HUES64 (cell line): ENCODE results near the gene GALNS.

Source experiments
- H3K27ac ChIP-seq: 2 replicates; pipeline ENCODE4 v1.7.0; 2013; ENCODE audit warnings: low read depth, low read length, inconsistent platforms
- H3K27me3 ChIP-seq: 2 replicates; pipeline ENCODE4 v1.6.1; 2013; ENCODE audit warnings: mild to moderate bottlenecking, low read length; ENCODE audit not compliant: insufficient read depth
- H3K36me3 ChIP-seq: 2 replicates; pipeline ENCODE4 v1.6.1; 2013; ENCODE audit warnings: mild to moderate bottlenecking, low read length; ENCODE audit not compliant: insufficient read depth
- H3K4me1 ChIP-seq: 2 replicates; pipeline ENCODE4 v1.6.1; 2013; ENCODE audit warnings: mild to moderate bottlenecking, low read length, moderate library complexity; ENCODE audit not compliant: insufficient read depth
- H3K4me3 ChIP-seq: 2 replicates; pipeline ENCODE4 v1.5.1; 2013; ENCODE audit warnings: mild to moderate bottlenecking, low read length, moderate library complexity
- H3K9ac ChIP-seq: 2 replicates; pipeline ENCODE4 v1.6.1; 2013; ENCODE audit warnings: mild to moderate bottlenecking, low read depth, low read length
- H3K9me3 ChIP-seq: 2 replicates; pipeline ENCODE4 v1.6.1; 2013; ENCODE audit warnings: low read depth, low read length; ENCODE audit not compliant: insufficient read depth
- WGBS: fragments of 150-250, 120-280 bp; methylation state at CpG from one replicate; pipeline ENCODE4 v1.1.7; 2013; ENCODE audit warnings: missing lambda C conversion rate; 5-methylcytosine and 5-hydroxymethylcytosine counted together

Gene GALNS

GRCh38 chr16:88871349-88871702 is 14.6 kb upstream of the GALNS start:
- no peaks in the 10 kb centered on the region for H3K36me3 ChIP-seq
- H3K9ac ChIP-seq: no peak overlapping the region
- WGBS: 86% methylated on average over 8 of the region's 8 CpGs
- no peaks in the 10 kb centered on the region for H3K4me1 ChIP-seq
- H3K27ac ChIP-seq: no peak overlapping the region
- no peaks in the 10 kb centered on the region for H3K27me3 ChIP-seq
- H3K4me3 ChIP-seq: no peak overlapping the region
- no peaks in the 10 kb centered on the region for H3K9me3 ChIP-seq

GRCh38 chr16:88870608-88871348 is 14.0 kb upstream of the GALNS start:
- Histone ChIP-seq H3K4me3 (no peak overlapping the region), H3K9me3 (no peaks in the 10 kb centered on the region), H3K9ac (no peak overlapping the region), H3K27ac (no peak overlapping the region), H3K36me3 (no peaks in the 10 kb centered on the region), H3K4me1 (no peaks in the 10 kb centered on the region), H3K27me3 (no peaks in the 10 kb centered on the region)
- WGBS: 87% methylated on average over 37 of the region's 37 CpGs

DNA sequence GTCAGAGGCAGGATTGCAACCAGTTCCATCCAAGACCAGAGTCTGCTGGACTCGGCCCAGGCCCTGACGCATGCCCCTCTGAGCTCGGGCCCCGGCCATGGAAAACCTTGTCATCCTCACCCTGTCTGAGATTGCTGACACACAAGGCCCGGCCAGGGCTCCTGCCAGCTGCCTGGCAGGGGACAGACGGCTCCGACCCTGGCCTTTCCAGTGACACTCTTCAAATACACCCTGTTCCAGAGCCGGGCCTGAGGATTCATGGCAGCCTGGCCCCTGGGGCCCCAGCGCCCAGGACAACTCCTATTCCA is 12.9 kb upstream of the GALNS start:
- no peak overlapping the region for H3K9ac ChIP-seq
- WGBS: 94% methylated on average over 9 of the region's 9 CpGs
- H3K4me1 ChIP-seq: no peaks in the 10 kb centered on the region
- no peaks in the 10 kb centered on the region for H3K27me3 ChIP-seq
- no peak overlapping the region for H3K4me3 ChIP-seq
- no peak overlapping the region for H3K27ac ChIP-seq
- no peaks in the 10 kb centered on the region for H3K36me3 ChIP-seq
- no peaks in the 10 kb centered on the region for H3K9me3 ChIP-seq

GRCh38 chr16:88868974-88869672 is 12.4 kb upstream of the GALNS start:
- Histone ChIP-seq H3K4me1 (no peaks in the 10 kb centered on the region), H3K36me3 (no peaks in the 10 kb centered on the region), H3K27me3 (no peaks in the 10 kb centered on the region), H3K4me3 (no peak overlapping the region), H3K9me3 (no peaks in the 10 kb centered on the region), H3K9ac (no peak overlapping the region), H3K27ac (no peak overlapping the region)
- 92% methylated on average over 27 of the region's 27 CpGs for WGBS

- 93% methylated on average over 24 of the region's 24 CpGs for WGBS
- Histone ChIP-seq H3K4me3 (no peak overlapping the region), H3K9me3 (no peaks in the 10 kb centered on the region), H3K27me3 (no peaks in the 10 kb centered on the region), H3K4me1 (no peaks in the 10 kb centered on the region), H3K27ac (no peak overlapping the region), H3K36me3 (0 out of 2 replicates have a peak, but pooled peaks cover 3% of the 10 kb centered on the region), H3K9ac (no peak overlapping the region)
Observed at GRCh38 chr16:88867581-88868246, 11.0 kb upstream of the GALNS start.

GRCh38 chr16:88866151-88866920 is 9.6 kb upstream of the GALNS start, which contains the start of gene PABPN1L:
Gene PABPN1L, minus strand, starts transcription at chr16:88866660. Its CDS starts 54 bp downstream, at chr16:88866606.
- Histone ChIP-seq H3K9me3 (no peaks in the 10 kb centered on the region), H3K36me3 (peaks cover 17% of the 10 kb centered on the region; the same call in 1 of the 2 replicates), H3K27ac (no peak within 1 kb of the TSS), H3K27me3 (no peaks in the 10 kb centered on the region), H3K9ac (no peak within 1 kb of the TSS), H3K4me1 (no peaks in the 10 kb centered on the region), H3K4me3 (no peak within 1 kb of the TSS)
- 88% methylated on average over 20 of the region's 20 CpGs for WGBS

- Histone ChIP-seq H3K4me3 (no peak overlapping the region), H3K27me3 (no peaks in the 10 kb centered on the region), H3K4me1 (no peaks in the 10 kb centered on the region), H3K9ac (no peak overlapping the region), H3K36me3 (peaks cover 23% of the 10 kb centered on the region), H3K9me3 (no peaks in the 10 kb centered on the region), H3K27ac (no peak overlapping the region)
- 91% methylated on average over 15 of the region's 15 CpGs for WGBS
Observed at GRCh38 chr16:88865742-88866141, 9.0 kb upstream of the GALNS start.

- no peaks in the 10 kb centered on the region for H3K27me3 ChIP-seq
Observed at GRCh38 chr16:88865310-88865709, 8.6 kb upstream of the GALNS start.

GRCh38 chr16:88864521-88864920 is 7.8 kb upstream of the GALNS start:
- Histone ChIP-seq H3K4me3 (no peak overlapping the region), H3K9ac (no peak overlapping the region), H3K4me1 (no peaks in the 10 kb centered on the region), H3K27me3 (no peaks in the 10 kb centered on the region), H3K27ac (no peak overlapping the region), H3K9me3 (no peaks in the 10 kb centered on the region), H3K36me3 (peaks cover 35% of the 10 kb centered on the region)
- 89% methylated on average over 18 of the region's 18 CpGs for WGBS

More at GRCh38 chr16:88865310-88865709, 8.6 kb upstream of the GALNS start:
- no peaks in the 10 kb centered on the region for H3K9me3 ChIP-seq
- H3K4me1 ChIP-seq: no peaks in the 10 kb centered on the region
- H3K9ac ChIP-seq: no peak overlapping the region
- no peak overlapping the region for H3K27ac ChIP-seq
- 90% methylated on average over 14 of the region's 14 CpGs for WGBS
- peaks cover 27% of the 10 kb centered on the region for H3K36me3 ChIP-seq
- H3K4me3 ChIP-seq: no peak overlapping the region

GRCh38 chr16:88864099-88864498 is 7.4 kb upstream of the GALNS start:
- Histone ChIP-seq H3K36me3 (peaks cover 39% of the 10 kb centered on the region), H3K27ac (no peak overlapping the region), H3K4me1 (no peaks in the 10 kb centered on the region), H3K9ac (no peak overlapping the region), H3K4me3 (no peak overlapping the region), H3K27me3 (no peaks in the 10 kb centered on the region), H3K9me3 (no peaks in the 10 kb centered on the region)
- 90% methylated on average over 15 of the region's 15 CpGs for WGBS

DNA sequence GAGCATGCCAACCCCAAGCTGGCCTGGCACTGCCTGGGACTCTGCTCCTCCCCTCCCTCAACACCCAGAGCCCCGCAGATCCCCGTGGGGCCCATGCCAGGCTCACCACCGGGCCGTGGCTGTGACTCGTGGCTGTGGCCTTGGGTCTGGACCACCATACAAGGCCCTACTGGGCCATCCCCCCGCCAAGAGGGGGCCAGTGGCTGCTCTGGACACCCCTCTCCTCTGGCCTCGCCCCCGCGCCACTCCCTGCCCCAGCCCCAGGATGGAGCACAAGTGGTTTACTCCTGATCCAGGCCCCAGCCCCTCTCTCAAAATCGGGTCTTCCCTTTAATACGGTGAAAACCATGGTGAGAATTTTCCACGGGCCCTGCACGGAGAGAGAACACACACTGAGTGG is 6.7 kb upstream of the GALNS start:
- no peak overlapping the region for H3K27ac ChIP-seq
- H3K9me3 ChIP-seq: no peaks in the 10 kb centered on the region
- peaks cover 46% of the 10 kb centered on the region for H3K36me3 ChIP-seq
- 91% methylated on average over 13 of the region's 13 CpGs for WGBS
- no peak overlapping the region for H3K4me3 ChIP-seq
- H3K27me3 ChIP-seq: no peaks in the 10 kb centered on the region
- no peak overlapping the region for H3K9ac ChIP-seq
- no peaks in the 10 kb centered on the region for H3K4me1 ChIP-seq
